ENCODE results near the gene MACROD2.

Gene MACROD2

DNA sequence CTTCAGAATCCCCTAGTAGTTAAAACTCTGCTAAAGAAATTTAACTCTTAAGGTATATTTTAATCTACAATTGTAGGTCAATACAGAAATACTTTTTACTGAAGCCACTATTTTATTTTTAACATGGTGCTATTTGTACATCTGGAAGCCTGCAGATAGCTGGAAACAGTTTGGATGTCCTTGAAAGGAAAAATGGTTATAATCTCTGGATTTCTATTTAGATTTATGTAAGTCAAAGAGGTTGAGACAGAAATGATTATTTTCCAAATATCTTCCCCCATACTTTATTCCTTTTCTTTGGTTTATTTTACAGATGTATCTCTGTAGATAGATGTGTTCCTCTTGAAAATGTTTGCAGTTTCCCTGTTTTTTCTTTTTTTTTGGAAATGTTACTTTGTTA lies 1575.7 kb downstream of the MACROD2 start:
- DNase-seq (ENCODE audit: low read depth in 2 of 2): no peak

DNA sequence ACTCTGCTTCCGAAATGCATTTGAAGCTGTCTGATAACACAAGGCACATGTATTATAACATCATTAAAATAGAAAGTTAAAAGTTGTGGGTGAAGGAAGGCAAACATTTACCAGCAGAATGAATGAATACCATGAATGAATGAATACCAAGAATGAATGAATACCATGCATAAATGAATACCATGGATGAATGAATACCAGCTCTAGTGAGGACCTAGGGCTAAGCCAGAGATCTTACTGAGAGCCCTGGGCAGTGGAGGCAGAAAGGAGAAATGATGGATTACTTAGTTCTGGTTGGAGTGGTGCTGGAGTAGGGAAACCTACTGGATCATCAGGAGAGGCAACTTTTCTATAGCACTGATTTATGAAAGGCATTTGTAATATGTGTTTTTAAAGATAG lies 1579.9 kb downstream of the MACROD2 start:
- DNase-seq (ENCODE audit: low read depth in 2 of 2): no peak

DNA sequence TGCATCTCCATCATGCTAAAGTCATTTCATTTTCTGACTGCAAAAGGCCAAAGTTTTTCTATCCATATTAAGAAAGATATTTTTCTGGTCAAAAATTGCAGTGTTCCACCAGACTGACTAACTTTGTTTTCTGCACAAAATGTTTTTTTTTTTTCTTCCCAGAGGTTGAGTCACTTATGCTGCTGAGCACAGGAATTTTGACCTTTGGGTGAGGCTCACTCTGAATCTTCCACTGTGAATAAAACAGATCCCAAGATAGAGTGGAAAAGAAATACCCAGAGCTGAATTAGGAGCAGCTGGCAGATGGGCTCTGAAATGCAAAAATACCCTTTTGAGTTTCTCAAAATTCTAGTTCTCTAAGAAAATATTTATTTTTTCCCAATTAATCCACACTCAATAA lies 1581.1 kb downstream of the MACROD2 start:
- no peak for DNase-seq (ENCODE audit: low read depth in 2 of 2)

DNA sequence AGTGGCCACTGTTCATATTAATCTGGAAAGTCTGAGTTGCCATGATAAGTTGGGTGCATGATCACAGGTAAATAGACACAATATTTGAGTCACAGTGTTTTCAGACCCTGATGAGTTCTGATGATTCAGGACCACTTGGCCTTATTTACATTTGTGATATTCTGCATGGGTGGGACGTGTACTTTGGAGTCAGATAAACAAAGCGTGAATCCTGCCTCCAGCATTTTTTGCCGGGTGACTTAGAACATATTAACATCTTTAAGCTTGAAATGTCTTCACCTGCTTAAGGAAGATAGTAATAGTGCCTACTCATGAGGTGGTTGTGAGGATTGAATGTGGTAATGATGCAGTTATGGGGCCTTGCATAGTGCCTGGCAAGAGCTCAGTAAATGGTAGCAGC lies 1582.8 kb downstream of the MACROD2 start:
- DNase-seq (ENCODE audit: low read depth in 2 of 2): no peak

DNA sequence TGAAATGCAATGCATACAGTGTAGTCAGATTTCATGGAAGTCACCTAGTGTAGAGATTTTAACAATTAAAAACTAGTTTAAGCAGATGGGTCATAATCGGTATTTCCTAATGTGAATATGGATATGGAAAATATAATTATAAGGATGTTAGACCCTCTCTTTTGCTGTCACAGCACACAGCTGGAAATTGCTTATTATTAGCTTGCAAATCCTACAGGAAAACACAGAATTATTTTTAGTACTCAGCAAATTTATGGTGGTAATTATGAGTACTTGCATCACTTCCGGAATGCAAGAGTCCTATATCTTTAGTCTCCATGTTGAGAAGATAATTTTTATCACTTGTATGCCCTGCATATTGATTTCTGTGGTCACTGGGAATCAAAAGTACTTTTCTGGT lies 1584.4 kb downstream of the MACROD2 start:
- no peak for DNase-seq (ENCODE audit: low read depth in 2 of 2)

DNA sequence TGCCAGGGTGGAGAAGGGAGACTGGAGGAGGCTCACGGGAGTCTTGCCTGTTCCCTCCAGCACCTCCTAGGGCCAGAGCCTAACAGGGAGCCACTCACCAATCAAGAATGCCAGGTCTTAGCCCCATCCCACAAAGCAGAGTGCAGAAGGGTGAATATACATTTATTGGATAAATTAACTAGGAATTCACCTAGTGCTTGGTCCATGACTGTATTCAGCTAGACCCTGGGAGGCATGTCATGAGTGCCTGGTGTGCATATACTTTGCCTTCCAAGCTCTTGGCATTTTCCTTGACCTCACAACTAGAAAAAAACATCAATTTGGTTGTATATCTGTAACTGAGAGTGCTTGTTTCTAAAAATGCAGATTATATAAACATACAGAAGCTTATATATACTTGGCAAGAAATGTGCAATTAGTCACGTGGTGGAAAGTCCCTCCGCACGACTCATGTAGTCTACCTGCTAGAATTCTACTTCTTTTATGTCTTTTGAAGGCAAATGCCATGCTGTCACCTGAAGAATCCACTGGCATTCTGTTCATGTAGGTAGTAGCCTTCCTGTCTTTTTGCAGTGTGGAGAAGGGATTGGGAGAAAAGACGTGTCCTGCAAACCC lies 1586.9 kb downstream of the MACROD2 start:
- no peak for DNase-seq (ENCODE audit: low read depth in 2 of 2)

DNA sequence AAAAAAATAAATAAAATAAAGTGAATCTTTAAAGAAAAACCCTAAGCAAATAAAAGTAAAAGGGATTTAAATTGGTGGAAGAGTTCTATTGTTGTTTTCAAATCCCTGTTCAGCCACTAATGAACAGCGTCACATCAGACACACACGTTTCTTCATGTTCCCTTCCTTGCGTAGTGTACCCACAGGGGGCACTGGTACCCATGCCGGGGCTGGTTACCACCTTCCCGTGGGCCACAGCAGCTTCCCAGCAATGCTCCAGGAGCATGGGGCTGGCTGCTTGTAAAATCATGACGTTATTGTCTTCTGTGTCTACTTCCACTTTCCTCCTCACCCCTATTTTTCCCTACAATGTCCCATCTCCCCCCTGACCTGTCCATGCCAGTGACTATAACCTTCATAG lies 1589.2 kb downstream of the MACROD2 start:
- no peak for DNase-seq (ENCODE audit: low read depth in 2 of 2)

DNA sequence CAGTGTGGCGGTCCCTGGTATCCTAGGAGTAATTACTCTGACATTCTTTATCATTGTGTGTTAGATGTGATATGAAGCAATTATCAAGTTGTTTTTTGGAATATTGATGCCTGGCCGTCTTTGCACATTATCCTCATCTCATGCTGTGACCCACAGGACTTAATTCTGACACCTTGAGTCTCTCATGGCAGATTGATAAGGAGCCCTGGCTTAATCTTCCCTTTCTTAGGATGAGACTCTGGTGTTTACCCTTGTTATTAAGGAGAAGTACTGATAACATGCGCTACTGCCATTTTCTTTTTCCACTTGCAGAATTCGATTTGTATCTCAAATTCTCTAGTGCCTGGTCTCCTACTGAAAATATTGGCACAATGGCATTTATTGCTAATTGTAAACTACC lies 1597.8 kb downstream of the MACROD2 start:
- DNase-seq (ENCODE audit: low read depth in 2 of 2): no peak

DNA sequence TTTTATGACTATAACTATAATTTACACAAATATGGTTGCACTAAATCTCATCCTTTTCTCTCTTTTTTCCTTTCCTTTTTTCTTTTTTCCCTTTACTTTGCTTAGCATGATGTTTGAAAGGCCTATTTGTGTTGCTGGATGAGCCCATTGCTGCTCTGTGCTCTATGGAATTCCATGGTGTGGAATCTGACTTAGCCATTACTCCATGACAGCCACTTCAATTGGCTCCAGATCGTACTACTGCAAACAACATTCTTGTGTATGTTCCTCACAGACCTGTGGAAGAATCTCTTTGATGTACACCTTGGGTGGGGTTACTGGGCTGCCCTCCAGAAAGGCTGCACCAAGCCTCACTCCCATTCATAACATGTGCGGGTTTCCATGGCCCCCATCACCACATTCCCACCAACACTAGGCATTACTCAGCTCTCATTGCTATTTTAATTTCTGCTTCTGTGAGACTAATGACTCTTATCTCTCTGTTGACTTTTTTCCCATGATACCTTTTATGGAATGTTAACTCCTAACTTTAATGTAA lies 1598.9 kb downstream of the MACROD2 start:
- DNase-seq (ENCODE audit: low read depth in 2 of 2): no peak

DNA sequence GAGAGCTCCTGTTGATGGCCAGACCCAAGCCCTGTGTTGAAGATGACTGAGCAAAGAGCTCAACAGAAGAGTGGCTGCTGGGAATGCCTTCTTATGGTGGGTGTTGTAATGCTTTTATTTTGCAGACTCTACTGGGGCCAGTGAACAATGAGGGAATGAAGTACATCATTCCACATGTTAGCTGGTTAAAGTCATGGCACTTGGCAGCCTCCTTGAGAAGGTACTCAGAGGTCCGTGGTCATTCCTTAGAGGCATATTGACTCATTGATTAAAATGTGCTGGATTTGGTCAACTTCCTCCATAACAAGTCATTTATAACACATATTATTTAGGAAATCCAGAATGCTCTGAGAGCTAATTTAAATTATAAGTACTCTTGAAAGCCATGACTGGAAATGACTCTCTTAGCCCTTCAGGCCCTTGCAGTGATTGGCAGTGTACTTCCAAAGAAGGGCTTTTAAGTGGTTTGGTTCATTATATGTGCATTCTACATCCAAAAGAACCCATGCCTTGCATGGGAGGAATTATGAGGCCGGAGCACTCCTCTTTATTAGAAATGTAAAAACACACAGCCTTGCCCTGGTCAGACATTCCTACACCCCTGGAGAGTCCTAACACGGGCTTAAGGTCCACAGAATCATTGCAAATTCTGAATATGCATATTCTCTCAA lies 1601.0 kb downstream of the MACROD2 start:
- DNase-seq (ENCODE audit: low read depth in 2 of 2): no peak

DNA sequence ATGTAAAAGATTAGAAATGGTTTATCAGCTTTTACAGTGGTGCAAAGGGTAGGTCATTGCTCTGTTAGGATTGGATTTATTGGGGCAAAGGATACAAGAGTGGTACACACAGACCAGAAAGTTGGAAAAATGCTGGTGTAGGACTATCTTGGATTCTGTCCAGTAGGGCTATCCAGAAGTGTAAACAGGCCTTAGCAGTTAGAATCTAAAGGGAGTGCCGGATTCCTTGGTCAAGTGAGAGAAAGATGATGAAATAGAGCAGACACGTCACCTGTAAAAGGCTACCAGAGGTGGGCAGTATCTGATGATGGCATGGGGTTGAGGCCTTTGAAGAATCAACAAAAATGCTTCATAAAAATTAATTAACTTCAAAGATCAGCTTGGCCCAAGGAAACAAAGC lies 1602.0 kb downstream of the MACROD2 start:
- DNase-seq (ENCODE audit: low read depth in 2 of 2): no peak

DNA sequence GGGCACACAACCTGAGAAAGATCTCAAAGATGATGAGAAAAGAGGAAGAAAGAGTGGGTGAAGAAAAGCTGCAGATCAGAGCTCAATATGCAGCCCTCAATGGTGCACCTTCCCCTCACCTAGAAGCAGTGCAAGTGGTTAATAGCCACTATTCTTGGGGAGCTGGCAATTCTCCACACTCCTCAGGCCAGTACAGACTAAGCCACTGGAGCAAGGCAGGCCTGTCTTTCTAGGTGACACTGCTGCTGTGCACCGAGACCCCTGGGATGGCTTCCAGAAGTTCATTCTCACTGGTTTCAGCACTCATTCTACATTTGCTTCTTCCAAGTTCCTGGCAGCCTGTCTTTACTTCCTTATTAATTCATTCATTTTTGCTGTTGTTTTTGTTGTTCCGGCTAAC lies 1604.6 kb downstream of the MACROD2 start:
- DNase-seq (ENCODE audit: low read depth in 2 of 2): no peak

DNA sequence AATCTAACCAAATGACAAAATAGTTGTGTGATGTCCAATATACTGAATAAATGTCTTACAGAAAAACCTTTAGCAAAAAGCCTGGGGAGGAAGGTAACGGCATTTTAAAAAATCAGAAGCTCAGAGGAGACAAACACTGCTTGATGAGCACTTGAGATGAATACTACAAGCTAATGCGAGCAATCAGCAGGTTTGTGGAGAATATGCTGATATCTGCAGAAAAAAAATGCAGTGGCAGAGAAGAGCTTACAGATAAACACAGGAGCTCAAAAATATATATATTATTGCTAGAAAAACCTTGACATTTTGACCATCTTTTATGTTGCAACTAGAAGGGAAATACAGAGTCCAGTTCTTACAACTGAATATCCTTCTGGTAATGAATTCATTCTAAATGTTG lies 1605.2 kb downstream of the MACROD2 start:
- no peak for DNase-seq (ENCODE audit: low read depth in 2 of 2)

DNA sequence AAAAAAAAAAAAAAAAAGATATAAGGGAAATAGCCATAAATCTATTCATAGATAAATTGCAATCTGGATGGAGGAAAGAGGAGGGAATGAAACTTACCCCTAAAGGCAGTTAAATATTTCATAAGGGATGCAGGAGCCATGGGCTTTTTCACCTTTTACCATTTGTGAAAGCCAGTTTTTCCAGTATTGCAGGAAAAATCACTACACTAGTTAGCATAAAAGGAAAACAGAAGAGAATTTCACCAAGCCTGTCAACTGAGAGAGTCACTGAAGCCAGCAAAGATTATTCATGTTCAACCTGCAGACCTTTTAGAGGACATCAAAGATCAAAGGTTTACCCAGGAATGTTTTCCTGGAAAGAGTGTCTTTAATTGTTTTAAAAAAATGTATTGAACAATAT lies 1608.2 kb downstream of the MACROD2 start:
- DNase-seq (ENCODE audit: low read depth in 2 of 2): no peak

DNA sequence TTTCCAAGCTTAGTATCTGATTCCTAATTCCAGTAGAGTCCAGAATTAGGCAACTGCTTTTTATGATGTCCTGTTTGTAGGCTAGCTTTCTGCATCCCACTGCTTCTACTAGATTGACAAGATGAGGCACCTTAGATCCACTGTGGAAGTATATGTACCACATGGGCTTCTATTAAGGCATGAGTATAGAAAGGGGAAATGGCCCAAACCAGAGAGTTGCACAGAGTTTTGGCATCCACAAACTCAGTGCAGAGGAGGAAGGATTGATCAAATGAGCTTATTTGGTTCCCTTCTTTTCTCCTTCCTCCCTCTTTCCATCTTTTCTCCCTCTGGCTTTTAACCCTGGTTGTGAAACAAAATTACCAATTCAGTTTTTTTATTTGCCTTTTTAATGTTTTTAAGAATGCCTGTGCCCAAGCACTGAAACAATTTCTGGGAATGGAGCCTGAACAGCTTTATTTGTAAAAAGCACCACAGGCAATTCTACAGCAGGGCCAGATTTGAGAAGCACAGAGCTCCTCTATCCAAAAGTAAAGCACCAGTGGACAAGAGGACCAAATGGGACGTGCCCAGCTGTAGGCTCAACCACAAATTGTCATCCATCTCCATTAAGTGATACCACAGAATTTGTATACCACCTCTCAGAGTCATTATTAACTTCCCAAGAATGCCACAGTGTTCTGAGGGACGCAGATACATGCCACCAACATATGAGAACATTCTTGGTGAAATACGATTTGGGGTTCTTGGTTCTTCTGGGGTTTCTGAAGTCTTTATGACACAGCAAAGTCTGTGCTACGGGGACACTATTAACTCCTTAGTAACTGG lies 1608.9 kb downstream of the MACROD2 start:
- no peak for DNase-seq (ENCODE audit: low read depth in 2 of 2)

DNA sequence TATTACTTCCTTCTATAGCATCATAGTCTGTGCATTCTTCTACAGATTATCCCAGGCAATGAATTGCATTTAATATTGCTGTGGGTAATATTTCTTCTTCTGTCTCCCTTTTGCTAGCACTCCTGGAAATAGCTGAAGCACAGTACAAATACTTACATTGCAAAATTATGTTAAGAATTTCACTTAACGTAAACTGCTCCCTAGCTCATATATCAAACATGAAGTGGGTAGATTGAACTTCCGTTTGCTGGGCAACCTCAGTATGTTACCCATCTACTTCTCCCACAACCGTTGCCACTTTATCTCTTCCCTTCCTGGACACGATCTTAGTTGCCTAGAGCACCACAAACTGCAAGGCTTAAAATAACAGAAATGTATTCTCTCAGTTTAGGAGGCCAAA lies 1614.6 kb downstream of the MACROD2 start:
- no peak for DNase-seq (ENCODE audit: low read depth in 2 of 2)

DNA sequence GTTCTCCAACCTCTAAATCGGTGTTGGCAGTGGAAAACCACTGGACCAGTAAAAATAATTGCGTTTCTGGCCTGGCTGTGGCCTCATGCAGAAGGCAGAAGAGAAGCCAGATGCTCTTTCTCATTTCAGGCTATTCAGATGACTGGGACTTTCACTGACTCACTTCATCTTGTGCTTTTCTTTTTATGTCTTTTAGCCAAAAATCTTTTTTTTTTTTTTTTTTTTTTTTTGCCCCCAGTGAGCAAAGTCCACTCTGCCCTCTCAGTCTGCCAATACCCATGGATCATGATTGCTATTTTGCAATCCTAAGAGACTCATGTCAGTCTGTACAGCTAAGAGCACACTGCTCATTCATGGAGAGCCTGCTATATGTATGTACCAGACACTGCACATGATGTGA lies 1615.5 kb downstream of the MACROD2 start:
- DNase-seq (ENCODE audit: low read depth in 2 of 2): no peak

DNA sequence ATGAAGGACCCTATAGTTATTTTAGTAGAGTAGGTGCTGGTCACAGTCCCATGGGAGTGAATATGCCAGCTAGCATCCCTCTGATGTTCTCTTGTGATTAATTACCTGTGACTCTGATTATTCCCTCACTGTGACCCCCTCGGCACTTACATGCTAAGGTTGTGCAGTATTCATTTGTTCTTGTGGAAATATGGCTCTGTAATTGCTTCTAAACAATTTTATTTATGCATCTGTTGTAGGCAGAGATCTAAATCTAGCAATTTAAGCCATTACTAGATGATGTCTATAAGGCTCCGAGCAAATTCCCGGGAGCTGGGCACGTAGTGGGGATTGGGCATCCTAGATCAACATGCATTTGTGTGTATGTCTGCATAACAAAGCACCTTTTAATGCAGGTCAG lies 1616.2 kb downstream of the MACROD2 start:
- DNase-seq (ENCODE audit: low read depth in 2 of 2): no peak

DNA sequence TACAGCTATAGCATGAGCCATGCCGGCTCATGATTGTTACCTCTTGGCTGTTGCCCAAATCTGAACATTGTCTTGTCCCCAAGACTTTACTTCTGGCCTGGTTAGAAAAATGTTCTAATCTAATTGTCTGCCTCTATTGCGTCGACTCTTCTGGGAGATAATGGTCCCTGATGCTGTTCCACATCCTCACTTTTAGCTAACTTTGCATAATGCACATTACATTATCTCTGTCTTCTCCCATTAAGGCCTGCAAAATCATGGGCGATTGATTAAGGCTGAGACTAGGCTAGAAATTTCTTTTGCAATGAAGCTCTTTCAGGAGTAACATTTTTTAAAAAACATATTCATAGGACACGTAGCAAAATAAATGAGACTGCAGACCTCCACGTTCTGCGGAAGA lies 1616.9 kb downstream of the MACROD2 start:
- no peak for DNase-seq (ENCODE audit: low read depth in 2 of 2)

DNA sequence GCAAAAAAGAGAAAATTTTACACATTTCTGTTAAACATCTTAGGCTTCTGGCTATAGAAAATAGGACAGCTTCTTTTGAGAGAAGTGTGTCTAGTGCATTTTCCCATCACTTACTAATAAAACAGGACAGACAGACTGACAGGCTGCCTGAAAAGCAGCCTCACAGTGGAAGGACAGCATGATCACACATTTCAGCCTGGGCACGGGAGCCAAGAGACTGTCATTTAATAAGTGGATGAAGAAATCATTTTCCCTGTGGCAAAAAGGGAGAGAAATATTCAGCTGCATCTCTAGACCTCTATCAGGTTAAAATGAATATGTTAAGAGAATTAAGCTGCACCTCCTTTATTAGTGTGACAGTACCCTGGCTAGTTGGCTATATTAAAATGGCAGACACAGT lies 1617.5 kb downstream of the MACROD2 start:
- DNase-seq (ENCODE audit: low read depth in 2 of 2): no peak

DNA sequence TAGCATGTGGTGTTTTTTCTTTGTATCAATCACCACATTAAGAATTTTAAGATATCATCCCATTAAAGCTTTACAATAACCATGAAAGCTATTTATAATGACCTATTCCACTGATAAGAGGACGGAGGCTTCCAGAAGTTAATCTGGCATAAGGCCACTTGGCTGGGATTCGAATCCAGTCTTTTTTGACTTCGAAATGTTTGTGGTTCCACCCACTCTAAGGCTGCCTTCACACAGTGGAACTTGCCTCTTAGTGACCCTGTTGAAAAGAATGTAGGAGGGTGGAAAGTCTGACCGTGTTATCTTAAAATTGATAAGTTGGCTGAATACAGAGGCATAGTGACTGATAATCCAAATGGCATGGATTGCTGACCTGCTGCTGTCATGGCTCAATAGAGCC lies 1618.2 kb downstream of the MACROD2 start:
- DNase-seq (ENCODE audit: low read depth in 2 of 2): no peak

DNA sequence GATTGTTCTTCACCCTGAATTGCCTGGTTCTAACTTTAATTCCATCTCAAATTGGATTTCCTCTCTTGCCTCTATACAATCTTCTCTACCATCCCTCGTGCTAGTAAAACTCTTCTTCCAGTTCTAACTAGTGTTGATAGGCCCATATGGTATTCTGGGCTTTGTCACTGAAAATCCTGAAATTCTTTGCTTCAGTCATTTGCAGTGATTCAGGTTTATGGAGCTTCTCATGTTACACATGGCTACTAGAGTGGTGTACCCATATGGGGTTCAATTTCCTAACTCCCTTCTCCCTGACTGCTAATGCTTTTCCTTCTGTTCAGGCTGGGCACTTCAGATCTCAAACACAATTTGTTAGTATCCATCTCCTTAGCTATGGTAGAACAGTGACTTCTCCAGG lies 1621.3 kb downstream of the MACROD2 start:
- DNase-seq (ENCODE audit: low read depth in 2 of 2): no peak

DNA sequence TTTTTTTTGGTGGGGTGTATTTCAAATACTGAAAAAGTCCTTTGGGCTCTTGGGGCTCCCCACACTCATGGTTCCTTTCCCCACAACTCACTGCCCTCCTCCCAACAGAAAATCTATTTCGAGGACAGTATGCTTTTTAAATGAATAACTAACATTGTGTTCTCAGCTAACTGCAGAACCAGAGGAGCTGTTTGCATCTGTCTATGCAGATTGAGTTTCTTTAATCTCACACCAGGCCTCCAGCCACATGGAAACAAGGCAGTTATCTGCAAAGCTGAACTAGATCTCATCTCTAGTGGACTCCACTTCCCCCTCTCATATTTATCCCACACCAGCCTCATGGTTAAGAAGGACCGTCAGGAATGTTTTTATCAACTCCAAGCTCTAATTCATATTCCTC lies 1622.8 kb downstream of the MACROD2 start:
- DNase-seq (ENCODE audit: low read depth in 2 of 2): no peak
